SK-N-SH (cell line): ENCODE results near the gene ST6GALNAC3. TPM values are rescaled to one million over a fixed set of nuclear protein-coding genes. Genes with fewer than 3 reads are reported as not detected.

ENCODE experiments used
- CTCF ChIA-PET: fragments of 300-600, 350-600 bp; formaldehyde crosslinking; extraction: SDS; loops from one replicate; lab custom pipeline; 2021; lab: Yijun Ruan, JAX
- POLR2A ChIA-PET: fragments of 350-600 bp; sonication (Branson Sonifier 250); formaldehyde crosslinking; extraction: SDS; loops from one replicate; lab custom pipeline; 2020; ENCODE audit warnings: antibody characterized with exemption, inconsistent platforms; lab: Yijun Ruan, JAX
- DNase-seq: peaks from one replicate; pipeline ENCODE4 v3.0.0; 2012
- H2AFZ ChIP-seq: fragments of 200-600 bp; sonication (generic); 2 replicates; pipeline ENCODE4 v1.8.1; 2016; ENCODE audit warnings: antibody characterized with exemption, mild to moderate bottlenecking, low read depth
- H3F3A ChIP-seq: fragments of 200-600 bp; sonication (generic); replicated peaks from 2 replicates; pipeline ENCODE3; 2016; ENCODE audit warnings: antibody characterized with exemption, mild to moderate bottlenecking; ENCODE audit not compliant: insufficient read depth
- H3K27ac ChIP-seq, 2 experiments: fragments of 200-500 bp in 1 of 2; fragments of 200-600 bp in 1 of 2; sonication (Bioruptor generic) in 1 of 2; sonication (generic), shearing (Covaris generic) in 1 of 2; 2 replicates each; pipeline versions ENCODE4 v1.5.1 to v1.6.1; 2014 to 2016; ENCODE audit warnings: low read depth in 2 of 2, inconsistent platforms in 1 of 2, low read length in 1 of 2, mild to moderate bottlenecking in 1 of 2, mixed read lengths in 1 of 2
- H3K27me3 ChIP-seq: fragments of 200-600 bp; sonication (generic), shearing (Covaris generic); 2 replicates; pipeline ENCODE4 v1.6.1; 2016; ENCODE audit warnings: mixed run types; ENCODE audit not compliant: insufficient read depth
- H3K36me3 ChIP-seq, 2 experiments: fragments of 200-500 bp in 1 of 2; fragments of 200-600 bp in 1 of 2; sonication (Bioruptor generic) in 1 of 2; sonication (generic) in 1 of 2; replicated peaks in 1 of 2; 2 replicates each; pipeline versions ENCODE3 to v1.5.1; 2014 to 2016; ENCODE audit warnings: low read length in 1 of 2, mild to moderate bottlenecking in 1 of 2; ENCODE audit not compliant: insufficient read depth in 2 of 2, control insufficient read depth in 1 of 2
- H3K4me1 ChIP-seq, 2 experiments: fragments of 200-500 bp in 1 of 2; fragments of 200-600 bp in 1 of 2; sonication (Bioruptor generic) in 1 of 2; sonication (generic), shearing (Covaris generic) in 1 of 2; 2 replicates each; pipeline versions ENCODE4 v1.5.1 to v1.6.1; 2014 to 2016; ENCODE audit warnings: low read depth in 1 of 2, low read length in 1 of 2, mixed run types in 1 of 2; ENCODE audit not compliant: insufficient read depth in 2 of 2, control insufficient read depth in 1 of 2
- H3K4me2 ChIP-seq: fragments of 200-600 bp; sonication (generic), shearing (Covaris generic); 2 replicates; pipeline ENCODE4 v1.6.1; 2017; ENCODE audit warnings: mixed run types
- H3K4me3 ChIP-seq, 2 experiments: fragments of 200-500 bp in 1 of 2; fragments of 200-600 bp in 1 of 2; sonication (Bioruptor generic) in 1 of 2; sonication (generic), shearing (Covaris generic) in 1 of 2; 2 replicates each; pipeline versions ENCODE4 v1.5.1 to v1.8.1; 2014 to 2016; ENCODE audit warnings: low read depth in 2 of 2, inconsistent platforms in 1 of 2, low read length in 1 of 2, mild to moderate bottlenecking in 1 of 2, mixed read lengths in 1 of 2, moderate library complexity in 1 of 2
- H3K79me2 ChIP-seq: fragments of 200-600 bp; sonication (generic); 2 replicates; pipeline ENCODE4 v1.8.1; 2017; ENCODE audit warnings: mild to moderate bottlenecking; ENCODE audit not compliant: insufficient read depth
- H3K9ac ChIP-seq: fragments of 200-600 bp; sonication (generic); 2 replicates; pipeline ENCODE4 v1.6.1; 2017; ENCODE audit warnings: mixed run types
- H3K9me2 ChIP-seq: fragments of 200-600 bp; sonication (generic); 2 replicates; pipeline ENCODE4 v1.6.1; 2017; ENCODE audit warnings: mixed run types
- H3K9me3 ChIP-seq: fragments of 200-600 bp; sonication (generic); 2 replicates; pipeline ENCODE4 v1.6.1; 2017; ENCODE audit warnings: mixed run types, mild to moderate bottlenecking, moderate library complexity
- H4K20me1 ChIP-seq: fragments of 200-600 bp; sonication (generic); 2 replicates; pipeline ENCODE4 v1.6.1; 2017; ENCODE audit warnings: mild to moderate bottlenecking, mixed run types; ENCODE audit not compliant: insufficient read depth
- CHD2 ChIP-seq: fragments of 150-350 bp; IDR thresholded peaks from 2 replicates; pipeline ENCODE4 v1.6.1; 2018; ENCODE audit warnings: low read length; ENCODE audit not compliant: partially characterized antibody
- EP300 ChIP-seq, 2 experiments: IDR thresholded peaks; 2 replicates each; pipeline versions ENCODE4 v1.4.0 to v1.6.1; 2012; ENCODE audit warnings: borderline replicate concordance in 1 of 2, low read depth in 1 of 2, low read length in 1 of 2
- FOXJ3 ChIP-seq: sonication (generic); formaldehyde crosslinking; IDR thresholded peaks from 2 replicates; pipeline ENCODE4 v1.5.1; 2020; ENCODE audit warnings: mild to moderate bottlenecking, missing genetic modification reagents
- FOXM1 ChIP-seq: IDR thresholded peaks from 2 replicates; pipeline ENCODE4 v1.4.0; 2012; ENCODE audit warnings: low read depth, mild to moderate bottlenecking
- GABPA ChIP-seq: IDR thresholded peaks from 2 replicates; pipeline ENCODE4 v1.4.0; 2012; ENCODE audit warnings: low read depth, mild to moderate bottlenecking
- MEF2A ChIP-seq: IDR thresholded peaks from 2 replicates; pipeline ENCODE4 v1.4.0; 2012; ENCODE audit warnings: low read depth, borderline replicate concordance
- MXI1 ChIP-seq: IDR thresholded peaks from 2 replicates; pipeline ENCODE4 v1.6.1; 2012; ENCODE audit warnings: mild to moderate bottlenecking, low read depth, low read length, improper control_type of control experiment
- NRF1 ChIP-seq: IDR thresholded peaks from 2 replicates; pipeline ENCODE4 v1.6.1; 2012; ENCODE audit warnings: low read depth, mild to moderate bottlenecking, low read length
- RAD21 ChIP-seq: IDR thresholded peaks from 2 replicates; pipeline ENCODE4 v1.6.1; 2012; ENCODE audit warnings: mild to moderate bottlenecking, low read length
- RFX5 ChIP-seq: IDR thresholded peaks from 2 replicates; pipeline ENCODE4 v1.6.1; 2012; ENCODE audit warnings: mild to moderate bottlenecking, improper control_type of control experiment, low read length
- SMC3 ChIP-seq: IDR thresholded peaks from 2 replicates; pipeline ENCODE4 v1.6.1; 2012; ENCODE audit warnings: low read depth, low read length, improper control_type of control experiment
- TEAD4 ChIP-seq: IDR thresholded peaks from 2 replicates; pipeline ENCODE4 v1.4.0; 2012; ENCODE audit warnings: mild to moderate bottlenecking, borderline replicate concordance; ENCODE audit not compliant: insufficient read depth
- USF2 ChIP-seq: fragments of 150-350 bp; IDR thresholded peaks from 2 replicates; pipeline ENCODE4 v1.6.1; 2017; ENCODE audit warnings: antibody characterized with exemption, low read length, low read depth, borderline replicate concordance
- WGBS: methylation state at CpG from one replicate; pipeline ENCODE4 v1.1.6; 2017; ENCODE audit warnings: low lambda C conversion rate; 5-methylcytosine and 5-hydroxymethylcytosine counted together
- polyA plus RNA-seq, 3 experiments: library from polyadenylated mRNA; depleted of rRNA; stranded (reverse); fragments of >200 nt; gene quantifications; 2 replicates each; pipeline ENCODE4 v1.2.3, GENCODE V29; 2012
- TF ChIP-seq, protein P1 (sequence below): IDR thresholded peaks from 2 replicates; pipeline ENCODE4 v1.4.0; 2012; ENCODE audit warnings: low read depth
- TF ChIP-seq, protein P2 (sequence below): IDR thresholded peaks from 2 replicates; pipeline ENCODE4 v1.4.0; 2012; ENCODE audit warnings: low read depth, borderline replicate concordance
- TF ChIP-seq, protein P3 (sequence below): IDR thresholded peaks from 2 replicates; pipeline ENCODE4 v1.4.0; 2012; ENCODE audit warnings: low read depth, borderline replicate concordance
- TF ChIP-seq, protein P4 (sequence below): IDR thresholded peaks from 2 replicates; pipeline ENCODE4 v1.6.1; 2012; ENCODE audit warnings: mild to moderate bottlenecking, low read depth, low read length, moderate library complexity

ST6GALNAC3 gene
- polyA plus RNA-seq, 1 of the 3 experiments (the other 2 are of a cell fraction): 8.1 TPM

- TF ChIP-seq, protein P1, sequence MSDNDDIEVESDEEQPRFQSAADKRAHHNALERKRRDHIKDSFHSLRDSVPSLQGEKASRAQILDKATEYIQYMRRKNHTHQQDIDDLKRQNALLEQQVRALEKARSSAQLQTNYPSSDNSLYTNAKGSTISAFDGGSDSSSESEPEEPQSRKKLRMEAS: no peak
- TF ChIP-seq NRF1 (no peak), FOXM1 (no peak), USF2 (no peak), FOXJ3 (peak; percentile 90), MXI1 (peak; percentile 55), CHD2 (peak; percentile 70), RFX5 (no peak), EP300 (IDR thresholded peaks at IDR 0.05; ENCODE audit: borderline replicate concordance in 1 of 2, low read depth in 1 of 2, low read length in 1 of 2) (peak in 1 of 2 experiments; percentile 83; a peak in 2 of 4 replicates), MEF2A (no peak), RAD21 (peak; percentile 46)
- TF ChIP-seq, protein P2, sequence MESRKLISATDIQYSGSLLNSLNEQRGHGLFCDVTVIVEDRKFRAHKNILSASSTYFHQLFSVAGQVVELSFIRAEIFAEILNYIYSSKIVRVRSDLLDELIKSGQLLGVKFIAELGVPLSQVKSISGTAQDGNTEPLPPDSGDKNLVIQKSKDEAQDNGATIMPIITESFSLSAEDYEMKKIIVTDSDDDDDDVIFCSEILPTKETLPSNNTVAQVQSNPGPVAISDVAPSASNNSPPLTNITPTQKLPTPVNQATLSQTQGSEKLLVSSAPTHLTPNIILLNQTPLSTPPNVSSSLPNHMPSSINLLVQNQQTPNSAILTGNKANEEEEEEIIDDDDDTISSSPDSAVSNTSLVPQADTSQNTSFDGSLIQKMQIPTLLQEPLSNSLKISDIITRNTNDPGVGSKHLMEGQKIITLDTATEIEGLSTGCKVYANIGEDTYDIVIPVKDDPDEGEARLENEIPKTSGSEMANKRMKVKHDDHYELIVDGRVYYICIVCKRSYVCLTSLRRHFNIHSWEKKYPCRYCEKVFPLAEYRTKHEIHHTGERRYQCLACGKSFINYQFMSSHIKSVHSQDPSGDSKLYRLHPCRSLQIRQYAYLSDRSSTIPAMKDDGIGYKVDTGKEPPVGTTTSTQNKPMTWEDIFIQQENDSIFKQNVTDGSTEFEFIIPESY: no peak
- TF ChIP-seq, protein P3, sequence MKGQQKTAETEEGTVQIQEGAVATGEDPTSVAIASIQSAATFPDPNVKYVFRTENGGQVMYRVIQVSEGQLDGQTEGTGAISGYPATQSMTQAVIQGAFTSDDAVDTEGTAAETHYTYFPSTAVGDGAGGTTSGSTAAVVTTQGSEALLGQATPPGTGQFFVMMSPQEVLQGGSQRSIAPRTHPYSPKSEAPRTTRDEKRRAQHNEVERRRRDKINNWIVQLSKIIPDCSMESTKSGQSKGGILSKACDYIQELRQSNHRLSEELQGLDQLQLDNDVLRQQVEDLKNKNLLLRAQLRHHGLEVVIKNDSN: no peak
Observed at GRCh38 chr1:76336931-76337371, 262.4 kb downstream of the ST6GALNAC3 start (continued).

DNA sequence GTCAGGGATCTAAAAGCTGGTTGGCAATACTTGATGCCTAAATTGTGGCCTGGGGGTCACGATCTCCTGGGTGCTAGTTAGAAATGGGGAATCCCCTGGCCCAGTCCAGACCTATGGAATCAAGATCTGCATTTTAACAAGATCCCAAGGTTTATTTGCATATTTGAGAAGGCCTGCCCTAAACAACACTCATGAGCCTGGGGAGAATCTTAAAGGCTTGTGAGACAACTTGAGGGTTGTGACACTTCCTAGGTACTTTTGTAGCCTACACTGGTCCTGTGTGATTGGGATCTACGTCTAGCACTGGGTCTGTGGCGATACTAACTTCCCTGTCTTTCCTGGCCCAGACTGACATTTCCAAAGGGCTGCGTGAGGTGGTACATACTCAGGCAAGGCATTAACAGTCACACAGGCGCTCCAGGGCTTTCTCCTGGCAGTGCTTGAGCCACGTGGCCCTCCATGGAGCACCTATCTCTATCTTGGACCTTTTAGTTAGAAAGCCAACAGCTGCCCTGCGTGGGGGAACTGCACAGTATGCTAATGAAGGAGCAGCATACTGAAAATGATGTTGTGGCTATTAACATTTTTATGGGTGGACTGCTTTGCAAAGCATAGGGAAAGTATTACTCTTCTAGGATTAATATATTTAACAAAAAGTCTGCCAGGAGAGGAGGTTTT lies 263.1 kb downstream of the ST6GALNAC3 start:
- Histone ChIP-seq H3K27ac (peak overlapping the region in 1 of 2 experiments; percentile 98; a peak in 2 of 4 replicates), H3K9ac (no peak overlapping the region), H3F3A (no peaks in the 10 kb centered on the region), H3K4me3 (no peak overlapping the region), H3K4me2 (peak overlapping the region; percentile 45; the same call in 1 of the 2 replicates), H3K9me3 (no peaks in the 10 kb centered on the region), H3K9me2 (no peaks in the 10 kb centered on the region), H4K20me1 (no peaks in the 10 kb centered on the region), H3K36me3 (no peaks in the 10 kb centered on the region), H3K27me3 (no peaks in the 10 kb centered on the region), H3K79me2 (no peaks in the 10 kb centered on the region), H2AFZ (no peak overlapping the region), H3K4me1 (peaks cover 10 to 30% of the 10 kb centered on the region in 2 experiments; a peak in 3 of 4 replicates)
- DNase-seq: peak; percentile 21
- no peak for TF ChIP-seq GABPA
- peak; percentile 12; the same call in 1 of the 2 replicates for TF ChIP-seq RAD21
- TF ChIP-seq TEAD4: no peak
- TF ChIP-seq EP300 (IDR thresholded peaks at IDR 0.05; ENCODE audit: borderline replicate concordance in 1 of 2, low read depth in 1 of 2, low read length in 1 of 2): peak in 1 of 2 experiments; percentile 18; a peak in 1 of 4 replicates
- TF ChIP-seq, protein P4, sequence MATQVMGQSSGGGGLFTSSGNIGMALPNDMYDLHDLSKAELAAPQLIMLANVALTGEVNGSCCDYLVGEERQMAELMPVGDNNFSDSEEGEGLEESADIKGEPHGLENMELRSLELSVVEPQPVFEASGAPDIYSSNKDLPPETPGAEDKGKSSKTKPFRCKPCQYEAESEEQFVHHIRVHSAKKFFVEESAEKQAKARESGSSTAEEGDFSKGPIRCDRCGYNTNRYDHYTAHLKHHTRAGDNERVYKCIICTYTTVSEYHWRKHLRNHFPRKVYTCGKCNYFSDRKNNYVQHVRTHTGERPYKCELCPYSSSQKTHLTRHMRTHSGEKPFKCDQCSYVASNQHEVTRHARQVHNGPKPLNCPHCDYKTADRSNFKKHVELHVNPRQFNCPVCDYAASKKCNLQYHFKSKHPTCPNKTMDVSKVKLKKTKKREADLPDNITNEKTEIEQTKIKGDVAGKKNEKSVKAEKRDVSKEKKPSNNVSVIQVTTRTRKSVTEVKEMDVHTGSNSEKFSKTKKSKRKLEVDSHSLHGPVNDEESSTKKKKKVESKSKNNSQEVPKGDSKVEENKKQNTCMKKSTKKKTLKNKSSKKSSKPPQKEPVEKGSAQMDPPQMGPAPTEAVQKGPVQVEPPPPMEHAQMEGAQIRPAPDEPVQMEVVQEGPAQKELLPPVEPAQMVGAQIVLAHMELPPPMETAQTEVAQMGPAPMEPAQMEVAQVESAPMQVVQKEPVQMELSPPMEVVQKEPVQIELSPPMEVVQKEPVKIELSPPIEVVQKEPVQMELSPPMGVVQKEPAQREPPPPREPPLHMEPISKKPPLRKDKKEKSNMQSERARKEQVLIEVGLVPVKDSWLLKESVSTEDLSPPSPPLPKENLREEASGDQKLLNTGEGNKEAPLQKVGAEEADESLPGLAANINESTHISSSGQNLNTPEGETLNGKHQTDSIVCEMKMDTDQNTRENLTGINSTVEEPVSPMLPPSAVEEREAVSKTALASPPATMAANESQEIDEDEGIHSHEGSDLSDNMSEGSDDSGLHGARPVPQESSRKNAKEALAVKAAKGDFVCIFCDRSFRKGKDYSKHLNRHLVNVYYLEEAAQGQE: no peak
- TF ChIP-seq FOXM1: no peak
- no peak for TF ChIP-seq MEF2A
- TF ChIP-seq MXI1: no peak
- TF ChIP-seq FOXJ3: no peak
- TF ChIP-seq SMC3: no peak
- WGBS: 72% methylated on average over 7 of the region's 7 CpGs
- ChIA-PET POLR2A (interaction anchor here (0.7 kb wide), 1 partner anchor 181 kb away, joined by 3 read pairs; no protein-coding TSS in a partner anchor), CTCF (interaction anchor here (1.0 to 1.5 kb wide), 2 partner anchors 50 to 163 kb away, joined by 3 read pairs; no protein-coding TSS in a partner anchor)
